Peyer's patch (tissue), 4 donors: Measurements from ENCODE around the gene TSPEAR. TPM values are rescaled to one million over a fixed set of nuclear protein-coding genes. Genes with fewer than 3 reads are reported as not detected.
"Not testable (repeated sequence)": the region's sequence is repeated elsewhere in the genome, so short reads cannot be mapped to it uniquely, and the experiment has no call there.

Experiments used
- DNase-seq, 3 donors: peaks; one replicate each; pipeline ENCODE4 v3.0.0-alpha.2; 2017 to 2019
- H3K27ac ChIP-seq, 4 donors: fragments of 200-600 bp; sonication (generic); one replicate each; pipeline ENCODE4 v1.5.1; 2016 to 2019
- H3K27me3 ChIP-seq, 2 donors: fragments of 200-600 bp; sonication (generic); one replicate each; pipeline ENCODE4 v1.5.1; 2019
- H3K36me3 ChIP-seq, 3 donors: fragments of 200-600 bp; sonication (generic); one replicate each; pipeline ENCODE4 v1.5.1; 2016 to 2019
- H3K4me1 ChIP-seq, 4 donors: fragments of 200-600 bp; sonication (generic); one replicate each; pipeline ENCODE4 v1.5.1; 2016 to 2019
- H3K4me3 ChIP-seq, 4 donors: fragments of 200-600 bp; sonication (generic); 1 replicate in 3 of 4; 2 replicates in 1 of 4; pipeline ENCODE4 v1.5.1; 2016 to 2019; ENCODE audit warnings: mild to moderate bottlenecking in 1 of 4
- H3K9me3 ChIP-seq, 4 donors: fragments of 200-600 bp; sonication (generic); one replicate each; pipeline ENCODE4 v1.5.1; 2016 to 2019; ENCODE audit warnings: mild to moderate bottlenecking in 1 of 4
- CTCF ChIP-seq, 6 experiments: fragments of 450-650 bp in 4 of 6; fragments of 200-600 bp in 2 of 6; sonication (generic) in 1 of 6; IDR thresholded peaks; one replicate each; pipeline ENCODE4 v1.5.1; 2017 to 2019; ENCODE audit warnings: antibody characterized with exemption in 6 of 6, mild to moderate bottlenecking in 3 of 6, moderate library complexity in 1 of 6
- POLR2A ChIP-seq, 2 donors: fragments of 450-650 bp; IDR thresholded peaks; one replicate each; pipeline ENCODE4 v1.5.1; 2017; ENCODE audit warnings: antibody characterized with exemption in 2 of 2, mild to moderate bottlenecking in 2 of 2, moderate library complexity in 2 of 2
- total RNA-seq, 4 donors: library from RNA; depleted of rRNA; stranded (reverse); fragments of >200 nt; gene quantifications; one replicate each; pipeline ENCODE4 v1.1.0, GENCODE V29; 2016

Gene TSPEAR
- total RNA-seq, 4 donors from 2014 or later: 0.47 TPM; not detected in 3

GRCh38 chr21:44483288-44484237, 227.8 kb downstream of the TSPEAR start:
- no peak for DNase-seq
- Histone ChIP-seq H3K36me3 (no peaks in the 10 kb centered on the region), H3K9me3 (no peaks in the 10 kb centered on the region), H3K27ac (no peak overlapping the region), H3K27me3 (no peaks in the 10 kb centered on the region), H3K4me1 (no peaks in the 10 kb centered on the region), H3K4me3 (no peak overlapping the region)
- no peak for TF ChIP-seq POLR2A (IDR thresholded peaks at IDR 0.05)
- TF ChIP-seq CTCF (IDR thresholded peaks at IDR 0.05): no peak

- no peaks in the 10 kb centered on the region for H3K9me3 ChIP-seq
- no peaks in the 10 kb centered on the region for H3K27me3 ChIP-seq
- no peak overlapping the region for H3K4me3 ChIP-seq
- H3K27ac ChIP-seq: no peak overlapping the region
- H3K4me1 ChIP-seq: no peaks in the 10 kb centered on the region
- H3K36me3 ChIP-seq: no peaks in the 10 kb centered on the region
- no peak for TF ChIP-seq CTCF (IDR thresholded peaks at IDR 0.05)
- no peak for TF ChIP-seq POLR2A (IDR thresholded peaks at IDR 0.05)
- DNase-seq: no peak
Observed at GRCh38 chr21:44482581-44483287, 228.6 kb downstream of the TSPEAR start.

GRCh38 chr21:44480200-44481053, 230.9 kb downstream of the TSPEAR start:
- TF ChIP-seq POLR2A (IDR thresholded peaks at IDR 0.05) (no peak), CTCF (IDR thresholded peaks at IDR 0.05) (no peak)
- no peaks in the 10 kb centered on the region for H3K27me3 ChIP-seq
- H3K4me1 ChIP-seq: no peaks in the 10 kb centered on the region
- no peak overlapping the region for H3K4me3 ChIP-seq
- H3K36me3 ChIP-seq: no peaks in the 10 kb centered on the region
- no peak overlapping the region for H3K27ac ChIP-seq
- no peaks in the 10 kb centered on the region for H3K9me3 ChIP-seq
- DNase-seq: no peak

- DNase-seq: peak in 2 of 3 donors; percentile 36 to 76
- peak; percentile 18 to 72 (median 62) for TF ChIP-seq CTCF (IDR thresholded peaks at IDR 0.05)
- H3K36me3 ChIP-seq, H3K4me1 ChIP-seq, H3K27me3 ChIP-seq, H3K4me3 ChIP-seq, H3K27ac ChIP-seq, H3K9me3 ChIP-seq: not testable (repeated sequence)
Observed at GRCh38 chr21:44479556-44480199, 231.7 kb downstream of the TSPEAR start.

GRCh38 chr21:44478801-44479167, 232.6 kb downstream of the TSPEAR start:
- H3K9me3 ChIP-seq: no peaks in the 10 kb centered on the region

More at GRCh38 chr21:44478801-44479167, 232.6 kb downstream of the TSPEAR start:
- Histone ChIP-seq H3K27me3 (no peaks in the 10 kb centered on the region), H3K4me3 (no peak overlapping the region), H3K27ac (no peak overlapping the region), H3K36me3 (no peaks in the 10 kb centered on the region), H3K4me1 (no peaks in the 10 kb centered on the region)
- TF ChIP-seq CTCF (IDR thresholded peaks at IDR 0.05) (no peak), POLR2A (IDR thresholded peaks at IDR 0.05) (no peak)
- DNase-seq: no peak
